Measurements from ENCODE around the gene TBC1D8.

The TBC1D8 gene

DNA sequence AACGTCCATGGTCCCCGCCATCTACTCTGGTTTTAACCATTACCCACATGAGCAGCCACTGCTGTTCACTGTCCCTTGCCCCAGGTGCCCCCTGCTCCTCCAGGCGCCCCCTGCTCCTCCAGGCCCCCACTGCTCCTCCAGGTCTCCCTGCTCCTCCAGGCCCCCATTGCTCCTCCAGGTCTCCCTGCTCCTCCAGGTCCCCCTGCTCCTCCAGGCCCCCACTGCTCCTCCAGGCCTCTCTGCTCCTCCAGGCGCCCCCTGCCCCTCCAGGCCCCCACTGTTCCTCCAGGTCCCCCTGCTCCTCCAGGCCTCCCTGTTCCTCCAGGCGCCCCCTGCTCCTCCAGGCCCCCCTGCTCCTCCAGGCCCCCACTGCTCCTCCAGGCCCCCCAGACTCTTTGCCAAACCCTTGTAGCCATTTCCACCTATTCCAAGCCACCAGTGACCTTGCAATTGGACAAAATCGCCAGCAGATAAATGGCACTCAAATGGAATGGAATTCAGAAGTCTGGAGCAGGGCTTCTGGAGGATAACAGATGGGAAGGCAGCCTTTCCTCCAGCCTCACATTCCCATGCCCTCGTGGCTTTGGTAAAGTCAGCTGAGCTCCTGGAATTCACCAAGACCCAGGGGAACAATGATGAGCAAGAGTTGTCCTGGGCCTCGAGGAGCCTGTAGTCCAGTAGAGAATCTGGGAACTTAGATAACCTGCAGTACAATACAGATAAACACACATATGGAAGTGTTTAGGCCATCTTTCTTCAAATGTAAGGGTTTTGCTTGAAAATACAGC, 162.4 kb downstream of the TBC1D8 start:
- Histone ChIP-seq H3K27me3 (ENCODE audit: insufficient read depth, low read depth, severe bottlenecking) (no peaks in the 10 kb centered on the region), H3K4me3 (ENCODE audit: low read depth, low read length) (no peak overlapping the region), H3K27ac (no peak overlapping the region), H3K36me3 (no peaks in the 10 kb centered on the region), H3K9me3 (ENCODE audit: severe bottlenecking) (no peaks in the 10 kb centered on the region)
- TF ChIP-seq, protein P1, sequence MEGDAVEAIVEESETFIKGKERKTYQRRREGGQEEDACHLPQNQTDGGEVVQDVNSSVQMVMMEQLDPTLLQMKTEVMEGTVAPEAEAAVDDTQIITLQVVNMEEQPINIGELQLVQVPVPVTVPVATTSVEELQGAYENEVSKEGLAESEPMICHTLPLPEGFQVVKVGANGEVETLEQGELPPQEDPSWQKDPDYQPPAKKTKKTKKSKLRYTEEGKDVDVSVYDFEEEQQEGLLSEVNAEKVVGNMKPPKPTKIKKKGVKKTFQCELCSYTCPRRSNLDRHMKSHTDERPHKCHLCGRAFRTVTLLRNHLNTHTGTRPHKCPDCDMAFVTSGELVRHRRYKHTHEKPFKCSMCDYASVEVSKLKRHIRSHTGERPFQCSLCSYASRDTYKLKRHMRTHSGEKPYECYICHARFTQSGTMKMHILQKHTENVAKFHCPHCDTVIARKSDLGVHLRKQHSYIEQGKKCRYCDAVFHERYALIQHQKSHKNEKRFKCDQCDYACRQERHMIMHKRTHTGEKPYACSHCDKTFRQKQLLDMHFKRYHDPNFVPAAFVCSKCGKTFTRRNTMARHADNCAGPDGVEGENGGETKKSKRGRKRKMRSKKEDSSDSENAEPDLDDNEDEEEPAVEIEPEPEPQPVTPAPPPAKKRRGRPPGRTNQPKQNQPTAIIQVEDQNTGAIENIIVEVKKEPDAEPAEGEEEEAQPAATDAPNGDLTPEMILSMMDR (IDR thresholded peaks at IDR 0.05; ENCODE audit: low read depth, low read length) = no peak
- DNase-seq = no peak

DNA sequence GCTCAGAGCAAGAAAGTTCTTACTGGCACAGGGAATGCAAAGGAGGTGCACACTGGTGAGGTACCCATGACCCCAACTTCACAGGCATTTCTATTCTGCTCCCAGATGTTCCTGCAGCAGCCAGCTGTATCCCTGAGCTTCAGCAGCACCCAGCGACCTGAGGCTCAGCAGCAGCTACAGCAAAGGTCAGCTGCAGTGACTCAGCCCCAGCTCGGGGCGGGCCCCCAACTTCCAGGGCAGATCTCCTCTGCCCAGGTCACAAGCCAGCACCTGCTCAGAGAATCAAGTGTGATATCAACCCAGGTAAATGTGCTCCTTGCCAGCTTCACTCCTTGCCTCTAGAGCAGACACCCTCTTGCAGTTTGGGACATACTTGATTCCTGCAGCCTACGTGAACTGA, 163.2 kb downstream of the TBC1D8 start:
- Histone ChIP-seq H3K27ac (no peak overlapping the region), H3K4me3 (ENCODE audit: low read depth, low read length) (no peak overlapping the region), H3K36me3 (no peaks in the 10 kb centered on the region), H3K9me3 (ENCODE audit: severe bottlenecking) (no peaks in the 10 kb centered on the region), H3K27me3 (ENCODE audit: insufficient read depth, low read depth, severe bottlenecking) (no peaks in the 10 kb centered on the region)
- TF ChIP-seq, protein P1 (IDR thresholded peaks at IDR 0.05; ENCODE audit: low read depth, low read length) = no peak
- no peak for DNase-seq

DNA sequence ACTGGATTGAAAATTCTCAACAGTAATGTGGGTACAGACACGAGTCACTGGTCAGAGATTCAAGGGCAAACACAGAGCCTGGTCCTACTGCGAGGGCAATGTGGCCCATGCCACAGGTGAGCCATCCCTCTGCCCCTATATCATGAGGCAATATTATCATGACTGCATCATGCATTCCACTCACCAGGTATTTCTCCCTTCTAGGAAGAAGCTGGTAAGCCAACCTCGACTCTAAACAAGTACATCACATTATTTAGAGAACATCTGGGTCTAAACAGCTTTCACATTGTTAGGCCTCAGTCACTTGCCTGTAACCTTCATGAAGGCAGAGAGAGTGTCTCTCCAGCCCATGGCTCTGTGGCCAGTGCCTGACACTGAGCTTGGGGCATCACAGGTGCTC, 163.6 kb downstream of the TBC1D8 start:
- Histone ChIP-seq H3K9me3 (ENCODE audit: severe bottlenecking) (no peaks in the 10 kb centered on the region), H3K4me3 (ENCODE audit: low read depth, low read length) (no peak overlapping the region), H3K36me3 (no peaks in the 10 kb centered on the region), H3K27ac (no peak overlapping the region), H3K27me3 (ENCODE audit: insufficient read depth, low read depth, severe bottlenecking) (no peaks in the 10 kb centered on the region)
- TF ChIP-seq, protein P1 (IDR thresholded peaks at IDR 0.05; ENCODE audit: low read depth, low read length) = no peak
- DNase-seq = no peak

DNA sequence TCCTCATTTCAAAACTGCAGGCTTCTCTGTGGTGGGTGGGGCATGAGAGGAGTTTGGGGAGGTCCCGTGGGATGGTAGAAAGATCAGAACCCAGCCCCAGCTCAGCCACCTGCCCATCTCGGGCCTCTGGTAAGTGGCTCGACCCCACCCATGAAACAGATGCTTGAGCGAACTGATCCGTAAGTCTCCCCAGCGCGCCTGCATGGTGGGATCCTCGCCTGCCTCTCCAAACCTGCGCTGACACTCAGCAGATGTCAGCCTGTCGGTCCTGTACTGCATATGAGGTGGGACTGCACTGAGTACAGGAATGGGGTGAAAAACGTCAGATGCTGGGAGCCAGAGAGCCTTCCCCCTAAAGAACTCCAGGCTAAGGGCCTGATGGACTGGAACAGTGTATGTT, 165.0 kb downstream of the TBC1D8 start:
- Histone ChIP-seq H3K4me3 (ENCODE audit: low read depth, low read length) (no peak overlapping the region), H3K9me3 (ENCODE audit: severe bottlenecking) (no peaks in the 10 kb centered on the region), H3K27ac (no peak overlapping the region), H3K27me3 (ENCODE audit: insufficient read depth, low read depth, severe bottlenecking) (no peaks in the 10 kb centered on the region), H3K36me3 (no peaks in the 10 kb centered on the region)
- DNase-seq = no peak
- TF ChIP-seq, protein P1 (IDR thresholded peaks at IDR 0.05; ENCODE audit: low read depth, low read length) = no peak

DNA sequence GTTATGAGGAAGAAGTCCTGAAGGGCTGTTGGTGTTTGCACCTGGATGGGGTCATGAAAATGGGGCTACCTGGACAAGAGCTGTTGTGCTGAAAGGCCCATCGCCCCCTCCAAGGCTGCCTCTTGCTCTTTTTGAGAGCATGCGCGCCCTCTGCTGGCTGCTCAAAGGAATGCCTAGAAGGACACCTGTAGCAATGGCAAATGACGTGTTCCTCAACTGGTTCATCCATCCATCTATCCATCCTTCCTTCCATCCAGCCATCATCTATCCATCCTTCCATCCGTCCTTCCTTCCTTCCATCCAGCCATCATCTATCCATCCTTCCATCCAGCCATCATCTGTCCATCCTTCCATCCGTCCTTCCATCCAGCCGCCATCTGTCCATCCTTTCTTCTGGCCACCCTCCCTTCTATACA, 166.3 kb downstream of the TBC1D8 start:
- no peaks in the 10 kb centered on the region for H3K36me3 ChIP-seq
- no peaks in the 10 kb centered on the region for H3K27me3 ChIP-seq (ENCODE audit: insufficient read depth, low read depth, severe bottlenecking)
- peak; percentile 79 for DNase-seq

More for the DNA sequence above, 166.3 kb downstream of the TBC1D8 start:
- no peaks in the 10 kb centered on the region for H3K9me3 ChIP-seq (ENCODE audit: severe bottlenecking)
- TF ChIP-seq, protein P1 (IDR thresholded peaks at IDR 0.05; ENCODE audit: low read depth, low read length) = peak; percentile 95
- no peak overlapping the region for H3K4me3 ChIP-seq (ENCODE audit: low read depth, low read length)
- no peak overlapping the region for H3K27ac ChIP-seq
